Upper lobe of right lung (tissue), 1 donor: Measurements from ENCODE around the gene DNAJB12. TPM values are rescaled to one million over a fixed set of nuclear protein-coding genes. Genes with fewer than 3 reads are reported as not detected.

Experiments
- ATAC-seq: fragments of 200-7000 bp; cut with Tn5 transposase; one replicate; pipeline ENCODE4 v1.9.1; 2020; ENCODE audit warnings: mild to moderate bottlenecking, moderate library complexity
- DNase-seq: peaks from one replicate; pipeline ENCODE4 v3.0.0-alpha.2; 2020
- H3K27ac ChIP-seq: fragments of 200-600 bp; one replicate; pipeline ENCODE4 v1.8.0; 2022
- H3K27me3 ChIP-seq: fragments of 200-600 bp; one replicate; pipeline ENCODE4 v1.8.0; 2022; ENCODE audit warnings: mild to moderate bottlenecking
- H3K36me3 ChIP-seq: fragments of 200-600 bp; one replicate; pipeline ENCODE4 v1.8.0; 2022
- H3K4me1 ChIP-seq: fragments of 200-600 bp; one replicate; pipeline ENCODE4 v1.8.0; 2022
- H3K4me3 ChIP-seq: fragments of 200-600 bp; one replicate; pipeline ENCODE4 v1.8.0; 2022; ENCODE audit warnings: mild to moderate bottlenecking
- H3K9me3 ChIP-seq: fragments of 200-600 bp; one replicate; pipeline ENCODE4 v1.8.0; 2022
- CTCF ChIP-seq: fragments of 200-600 bp; IDR thresholded peaks from one replicate; pipeline ENCODE4 v1.8.0; 2022; ENCODE audit warnings: antibody characterized with exemption
- intact Hi-C: fragments of 100-400 bp; cut with DNase I; formaldehyde crosslinking; loops from one replicate; pipeline ENCODE4 v1.11.0; 2022
- total RNA-seq: library from RNA; stranded (reverse); fragmentation: NEBNext Ultra II Directional; extraction: Animal tissue kit (Norgen Biotek cat#: 25700); gene quantifications from one replicate; pipeline ENCODE4 v1.2.1, GENCODE V29; 2021
- donor health status: DM: no; HTN: yes; CAD: no; lungs with severe emphysema.

The DNAJB12 gene
- total RNA-seq, 1 donor from 2014 or later: 39.9 TPM

- no peaks in the 10 kb centered on the region for H3K9me3 ChIP-seq
- H3K27me3 ChIP-seq: no peaks in the 10 kb centered on the region
- peaks cover 11% of the 10 kb centered on the region for H3K4me1 ChIP-seq
- H3K27ac ChIP-seq: peak overlapping the region; percentile 59
- intact Hi-C loops: loop anchor here (10.0 kb wide), 1 partner anchor 470 kb away; no protein-coding TSS in a partner anchor
- DNase-seq: peak; percentile 89
- H3K4me3 ChIP-seq: peak overlapping the region; percentile 3
- TF ChIP-seq CTCF: peak; percentile 93
- ATAC-seq: peak; percentile 98
- H3K36me3 ChIP-seq: peaks cover 15% of the 10 kb centered on the region
Measured at GRCh38 chr10:72364239-72364777, 9.6 kb upstream of the DNAJB12 start.

DNA sequence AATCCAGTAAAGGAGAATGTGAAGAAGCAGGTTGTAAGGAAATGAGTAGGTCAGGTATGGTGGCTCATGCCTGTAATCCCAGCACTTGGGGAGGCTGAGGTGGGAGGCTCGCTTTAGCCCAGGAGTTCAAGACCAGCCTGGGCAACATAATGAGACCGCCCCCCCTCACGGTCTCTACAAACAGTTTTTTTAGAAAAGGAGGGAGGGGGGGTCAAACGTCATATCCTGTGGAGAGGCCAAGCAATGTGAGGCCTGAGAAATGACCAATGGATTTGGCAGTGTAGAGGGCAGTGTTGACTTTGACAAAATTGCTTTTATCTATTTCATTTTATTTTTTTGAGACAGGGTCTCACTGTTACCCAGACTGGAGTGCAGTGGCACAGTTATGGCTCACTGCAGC, 2.3 kb upstream of the DNAJB12 start:
- no peak for DNase-seq
- intact Hi-C loops: no loop called here

DNA sequence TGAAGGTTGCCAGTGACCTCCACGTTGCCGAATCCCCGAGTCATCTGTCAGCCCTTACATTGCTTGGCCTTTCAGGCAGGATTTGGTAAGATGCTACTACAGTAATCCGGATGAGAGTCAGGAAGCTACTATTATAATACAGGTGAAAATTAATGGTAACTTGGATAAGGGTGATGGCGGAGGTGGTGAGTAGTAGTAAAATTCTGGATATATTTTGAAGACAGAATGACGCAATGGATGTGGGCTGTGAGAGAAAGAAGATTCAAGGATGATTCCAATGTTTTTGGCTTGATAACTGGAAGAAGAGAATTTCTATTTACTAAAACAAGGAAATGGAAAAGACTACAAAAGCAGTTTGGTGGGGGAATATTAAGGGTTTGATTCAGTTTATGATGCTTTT, 1.4 kb upstream of the DNAJB12 start:
- no peak for DNase-seq
- Histone ChIP-seq H3K4me3 (no peak overlapping the region), H3K27me3 (no peaks in the 10 kb centered on the region), H3K4me1 (peaks cover 14% of the 10 kb centered on the region), H3K36me3 (no peaks in the 10 kb centered on the region), H3K9me3 (no peaks in the 10 kb centered on the region), H3K27ac (no peak overlapping the region)
- TF ChIP-seq CTCF: no peak
- ATAC-seq: no peak
- intact Hi-C loops: no loop called here

More for the DNA sequence above, 2.3 kb upstream of the DNAJB12 start:
- Histone ChIP-seq H3K27ac (no peak overlapping the region), H3K9me3 (no peaks in the 10 kb centered on the region), H3K36me3 (no peaks in the 10 kb centered on the region), H3K27me3 (no peaks in the 10 kb centered on the region), H3K4me1 (peaks cover 14% of the 10 kb centered on the region), H3K4me3 (no peak overlapping the region)
- ATAC-seq: no peak
- TF ChIP-seq CTCF: no peak

GRCh38 chr10:72355214-72355555, 466 bp upstream of the DNAJB12 start:
- Histone ChIP-seq H3K27ac (peak overlapping the region; percentile 91), H3K4me1 (peaks cover 14% of the 10 kb centered on the region), H3K9me3 (no peaks in the 10 kb centered on the region), H3K4me3 (peak overlapping the region; percentile 75), H3K36me3 (peaks cover 6% of the 10 kb centered on the region), H3K27me3 (no peaks in the 10 kb centered on the region)
- intact Hi-C loops: no loop called here
- ATAC-seq: no peak
- TF ChIP-seq CTCF: no peak
- DNase-seq: no peak

DNA sequence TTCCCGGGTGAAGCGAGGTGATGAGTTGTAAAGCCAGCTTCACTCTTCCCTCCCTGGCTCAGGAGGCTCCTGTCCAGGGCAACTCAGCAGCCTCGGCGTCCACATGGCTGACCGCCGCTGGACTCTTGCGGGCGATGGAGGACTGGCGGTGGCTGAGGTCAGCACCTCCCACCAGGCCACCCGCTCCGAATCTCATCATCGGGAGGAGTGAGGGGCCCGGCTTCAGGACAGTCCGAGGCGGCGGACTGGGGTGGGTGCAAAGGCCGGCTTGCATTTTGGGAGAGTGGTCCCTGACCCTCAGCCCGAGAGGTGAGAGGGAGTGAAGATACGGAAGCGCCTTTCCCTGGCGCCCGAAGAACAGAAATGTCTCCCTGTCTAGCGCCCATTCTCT, 759 bp downstream of the DNAJB12 start:
- peak overlapping the region; percentile 91 for H3K27ac ChIP-seq
- intact Hi-C loops: no loop called here
- peak overlapping the region; percentile 75 for H3K4me3 ChIP-seq
- ATAC-seq: peak; percentile 8
- peaks cover 14% of the 10 kb centered on the region for H3K4me1 ChIP-seq
- no peak for TF ChIP-seq CTCF
- DNase-seq: peak; percentile 74
- no peaks in the 10 kb centered on the region for H3K9me3 ChIP-seq
- H3K27me3 ChIP-seq: no peaks in the 10 kb centered on the region
- peaks cover 14% of the 10 kb centered on the region for H3K36me3 ChIP-seq
